NK-92 treated with Interleukin-12 subunit alpha and Interleukin-12 subunit beta, amount 100 ng/mL, for 24 hours (cell line): Measurements from ENCODE around the gene MDP1.

ENCODE experiments used
- DNase-seq: peaks from one replicate; lab custom pipeline; 2025; lab: John Stamatoyannopoulos, UW

MDP1 gene

DNA sequence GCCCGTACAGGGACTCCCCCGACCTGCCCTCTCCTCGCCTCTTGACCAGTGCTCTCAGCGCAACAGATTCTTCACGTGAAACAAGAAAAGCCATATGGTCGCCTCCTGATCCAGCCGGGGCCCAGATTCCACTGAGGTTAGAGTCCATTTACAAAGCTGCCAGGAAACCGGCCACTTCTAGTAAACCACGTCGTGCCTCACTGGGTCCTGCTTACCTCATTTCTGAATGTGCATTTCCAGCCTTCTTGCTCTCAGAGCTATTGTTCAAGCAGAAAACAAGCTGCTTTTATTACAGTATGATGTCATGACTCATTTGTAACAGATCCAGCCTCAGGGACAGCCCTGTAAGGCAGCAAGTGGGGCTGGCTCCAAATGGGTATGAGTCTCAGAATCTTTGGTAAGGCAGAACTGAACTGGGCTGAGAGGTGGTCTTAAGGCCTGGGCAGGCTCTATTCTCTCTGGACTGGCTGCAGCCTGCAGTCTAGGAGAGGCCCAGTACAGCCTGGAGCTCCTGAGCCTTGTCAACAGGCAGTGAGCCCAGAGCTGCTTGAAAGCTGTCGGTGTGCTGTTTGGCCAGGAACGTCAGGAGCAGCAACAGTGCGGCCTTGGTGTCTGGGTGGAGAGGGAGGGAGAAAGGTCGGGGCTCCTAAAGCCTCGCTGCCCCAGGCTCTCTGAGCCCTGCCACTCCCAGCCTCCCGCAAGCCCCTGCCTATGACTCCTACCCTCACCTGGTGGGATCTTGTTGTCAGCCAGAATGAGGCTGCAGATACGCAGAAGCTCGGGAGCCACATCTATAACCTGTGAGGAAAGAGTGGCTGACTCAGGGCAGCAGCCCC lies 35.7 kb downstream of the MDP1 start:
- no peak for DNase-seq

- DNase-seq: no peak
Measured at GRCh38 chr14:24179294-24179960, 36.4 kb downstream of the MDP1 start.

DNA sequence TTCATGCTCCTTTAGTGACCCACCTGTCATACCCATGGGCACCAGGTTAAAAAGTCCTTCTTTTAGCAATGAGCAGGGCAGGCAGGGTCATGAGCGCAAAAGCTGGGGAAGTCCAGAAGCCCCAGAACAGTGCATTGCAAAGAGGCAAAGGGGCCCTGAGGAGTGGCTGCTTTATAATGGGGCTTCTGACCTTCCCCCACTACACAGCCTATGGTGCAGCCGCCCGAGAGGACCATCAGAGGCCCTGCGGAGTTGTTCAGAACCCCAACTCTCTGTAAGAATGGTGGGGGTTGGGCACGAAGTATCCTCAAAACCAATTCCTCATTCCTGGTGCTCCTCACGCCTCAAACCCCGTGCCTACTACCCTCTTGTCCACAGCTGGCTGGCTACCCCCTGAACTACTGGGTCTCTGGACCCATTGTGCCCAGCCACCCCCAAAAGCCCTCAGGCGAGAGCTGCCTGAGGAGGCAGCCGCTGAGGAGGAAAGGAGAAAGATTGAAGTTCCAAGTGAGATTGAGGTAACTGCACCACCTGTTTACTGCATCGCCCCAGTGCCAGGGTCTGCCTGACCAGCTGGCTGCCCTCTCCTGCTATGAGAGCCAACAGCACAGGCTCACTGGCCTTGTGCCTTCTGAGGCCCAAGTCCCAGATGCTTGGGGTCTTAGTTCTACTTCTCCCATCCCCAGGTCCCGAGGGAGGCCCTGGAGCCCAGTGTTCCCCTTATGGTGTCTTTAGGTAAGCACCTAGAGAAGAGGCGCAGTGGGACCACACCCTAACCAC lies 37.3 kb downstream of the MDP1 start:
- no peak for DNase-seq

- no peak for DNase-seq
Measured at GRCh38 chr14:24177891-24178290, 38.0 kb downstream of the MDP1 start.

DNA sequence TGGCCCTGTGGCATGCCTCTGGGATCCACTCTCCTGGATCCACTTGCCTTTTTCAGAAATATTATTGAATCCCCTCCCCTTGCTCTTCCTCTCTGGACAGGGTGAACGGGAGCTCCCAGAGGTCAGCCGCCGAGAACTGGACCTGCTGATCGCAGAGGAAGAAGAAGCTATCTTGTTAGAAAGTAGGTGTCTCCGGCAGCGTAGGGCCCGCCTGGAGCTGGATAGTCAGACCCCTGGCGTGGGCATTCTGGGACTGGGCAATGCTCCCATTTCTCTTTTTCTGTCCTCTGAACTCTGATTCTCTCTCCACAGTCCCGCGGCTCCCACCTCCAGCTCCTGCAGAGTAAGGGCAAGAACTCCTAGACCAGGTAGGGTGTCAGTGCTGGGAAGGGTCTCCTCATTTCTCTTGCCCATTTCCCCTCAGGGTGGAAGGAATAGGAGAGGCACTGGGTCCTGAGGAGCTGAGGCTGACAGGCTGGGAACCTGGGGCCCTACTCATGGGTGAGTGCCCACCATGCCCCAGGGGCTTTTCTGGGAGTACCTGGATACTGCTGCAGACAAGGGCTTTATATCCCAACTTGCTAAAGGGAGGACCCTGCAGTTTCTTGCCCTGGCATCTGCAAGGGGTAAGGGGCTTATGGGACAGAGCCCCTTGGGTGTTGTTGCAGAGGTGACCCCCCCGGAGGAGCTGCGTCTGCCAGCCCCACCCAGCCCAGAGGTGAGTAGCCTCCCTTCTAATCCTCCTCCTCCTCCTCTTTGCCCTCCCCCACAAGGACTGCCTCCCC lies 38.6 kb downstream of the MDP1 start:
- DNase-seq: no peak

DNA sequence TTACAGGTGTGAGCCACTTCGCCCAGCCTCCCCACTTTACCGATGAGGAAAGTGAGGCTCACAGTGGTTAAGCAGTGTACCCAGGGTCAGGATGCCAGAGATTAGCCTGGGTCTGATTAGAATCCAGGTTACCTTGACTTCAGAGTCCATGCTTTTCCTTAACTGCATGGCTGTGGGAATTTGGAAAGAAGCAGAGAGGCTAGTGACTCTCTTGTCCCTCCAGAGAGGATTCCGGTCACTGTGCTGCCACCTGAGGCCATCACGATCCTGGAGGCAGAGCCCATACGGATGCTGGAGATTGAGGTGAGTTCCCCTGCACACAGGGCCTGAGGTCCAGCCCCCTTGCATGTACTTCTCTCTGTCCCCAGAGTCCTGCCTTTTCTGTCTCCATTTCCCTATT lies 39.3 kb downstream of the MDP1 start:
- DNase-seq: no peak

GRCh38 chr14:24172871-24173281 lies 43.0 kb downstream of the MDP1 start:
- DNase-seq: no peak

GRCh38 chr14:24172261-24172860 lies 43.5 kb downstream of the MDP1 start:
- no peak for DNase-seq

DNA sequence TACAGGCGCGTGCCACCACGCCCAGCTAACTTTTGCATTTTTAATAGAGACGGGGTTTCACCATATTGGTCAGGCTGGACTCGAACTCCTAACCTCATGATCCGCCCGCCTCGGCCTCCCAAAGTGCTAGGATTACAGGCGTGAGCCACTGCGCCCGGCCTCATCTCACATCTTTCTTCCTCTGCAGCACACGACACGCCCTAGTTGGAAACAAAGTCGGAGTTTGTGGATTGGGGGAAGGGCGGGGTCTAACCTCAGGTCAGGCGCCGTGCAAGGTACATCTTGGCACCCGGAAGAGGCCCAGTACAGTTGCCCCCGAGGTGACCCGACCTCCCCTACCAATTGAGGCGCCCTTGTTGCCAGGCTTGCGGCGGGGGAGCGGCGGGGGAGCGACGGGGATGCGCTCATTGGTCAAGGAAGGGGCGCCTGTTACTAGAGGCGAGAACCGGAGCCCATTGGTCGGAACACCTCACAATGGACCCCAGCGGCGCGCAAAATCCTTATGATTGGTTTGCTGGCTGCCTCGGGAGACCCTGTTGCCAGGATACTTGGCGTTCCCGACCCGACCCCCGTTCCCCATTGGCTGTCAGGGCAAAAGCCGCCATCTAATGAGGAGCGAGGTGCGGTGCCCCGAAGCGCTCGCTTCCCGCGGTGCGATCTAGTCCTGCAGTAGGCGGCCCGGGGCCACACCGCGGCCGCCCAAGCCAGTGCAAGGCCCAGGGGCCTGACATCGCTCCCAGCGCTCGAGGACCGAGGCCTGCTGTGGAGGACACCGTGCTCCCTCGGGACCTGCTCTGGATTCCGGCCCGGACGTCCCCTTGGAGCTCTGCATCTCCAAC lies 44.2 kb downstream of the MDP1 start, which contains the start of gene REC8:
Gene REC8 (plus strand): TSS at position 659 of the 839 bp plus-strand sequence. CDS start 473 bp downstream, outside the sequence.
- DNase-seq: no peak

DNA sequence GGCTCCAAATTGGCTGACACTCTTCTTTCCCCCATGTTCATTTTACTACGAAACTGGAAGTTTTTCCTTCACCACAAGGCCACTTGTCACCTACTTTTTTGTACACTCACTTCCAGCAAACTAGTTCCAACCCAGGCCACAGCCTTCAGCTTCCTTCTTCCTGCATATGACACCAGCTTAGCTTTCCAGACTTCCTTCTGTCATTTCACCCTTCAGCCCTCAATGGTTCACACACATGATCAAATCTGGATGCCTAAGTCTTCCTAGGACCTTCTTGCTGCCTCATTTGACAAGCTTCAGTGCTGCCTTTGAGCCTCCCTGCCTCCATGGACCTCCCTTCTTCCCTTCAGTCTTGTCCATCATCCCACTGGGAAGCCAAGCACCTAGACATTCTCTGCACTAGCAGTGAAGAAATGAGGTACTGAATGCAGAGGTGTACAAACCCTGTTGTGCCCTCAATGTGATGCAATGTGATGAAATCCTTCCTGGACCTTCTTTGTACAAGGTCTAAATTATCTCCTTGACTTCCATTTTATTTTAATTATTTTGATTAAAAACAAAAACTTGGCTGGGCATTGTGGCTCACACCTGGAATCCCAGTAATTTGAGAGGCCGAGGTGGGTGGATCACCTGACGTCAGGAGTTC lies 48.3 kb downstream of the MDP1 start:
- no peak for DNase-seq

DNA sequence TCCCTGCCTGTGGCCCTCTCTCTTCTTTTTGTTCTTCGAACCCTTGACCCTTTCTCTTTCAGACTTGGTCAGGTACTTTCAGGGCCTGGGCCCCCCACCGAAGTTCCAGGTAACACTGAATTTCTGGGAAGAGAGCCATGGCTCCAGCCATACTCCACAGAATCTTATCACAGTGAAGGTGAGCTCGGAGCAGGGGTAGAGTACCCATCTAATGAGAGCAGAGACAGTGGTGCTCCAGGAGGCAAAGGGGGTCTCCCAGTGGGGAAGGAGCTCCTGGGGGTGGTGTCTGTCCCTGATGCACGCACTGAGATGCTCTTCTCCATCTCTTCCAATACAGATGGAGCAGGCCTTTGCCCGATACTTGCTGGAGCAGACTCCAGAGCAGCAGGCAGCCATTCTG lies 50.1 kb downstream of the MDP1 start:
- DNase-seq: no peak

GRCh38 chr14:24164518-24164991 lies 51.3 kb downstream of the MDP1 start:
- DNase-seq: no peak
